ENCODE measurements around the gene VIL1. TPM values are rescaled to one million over a fixed set of nuclear protein-coding genes. Genes with fewer than 3 reads are reported as not detected.
A peak's percentile ranks its signal among the peaks of the same experiment; 100 is the strongest.

Gene VIL1
- total and polyA plus RNA-seq, 2 of the 13 experiments (the other 11 are each of a cell fraction or from before 2014, with no cell fraction given): 287 to 301 TPM

DNA sequence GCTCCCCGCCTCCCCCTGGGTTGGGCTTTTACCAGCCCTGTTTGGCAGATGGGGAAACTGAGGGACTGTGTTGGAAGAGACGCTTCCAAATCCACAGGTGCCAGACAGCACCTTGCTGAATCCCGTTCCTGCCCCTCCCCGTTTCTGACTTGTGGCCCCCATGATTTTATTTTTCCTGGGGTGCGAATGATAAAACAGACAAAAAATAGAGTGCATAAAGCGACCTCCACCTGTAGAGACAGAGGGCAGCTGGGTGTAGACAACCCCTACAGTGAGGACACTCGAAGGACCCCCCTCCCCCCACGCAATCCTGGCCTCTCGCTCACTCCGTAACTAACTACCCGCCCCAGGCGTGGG, 21.5 kb upstream of the VIL1 start (continued):
- TF ChIP-seq, protein P1, sequence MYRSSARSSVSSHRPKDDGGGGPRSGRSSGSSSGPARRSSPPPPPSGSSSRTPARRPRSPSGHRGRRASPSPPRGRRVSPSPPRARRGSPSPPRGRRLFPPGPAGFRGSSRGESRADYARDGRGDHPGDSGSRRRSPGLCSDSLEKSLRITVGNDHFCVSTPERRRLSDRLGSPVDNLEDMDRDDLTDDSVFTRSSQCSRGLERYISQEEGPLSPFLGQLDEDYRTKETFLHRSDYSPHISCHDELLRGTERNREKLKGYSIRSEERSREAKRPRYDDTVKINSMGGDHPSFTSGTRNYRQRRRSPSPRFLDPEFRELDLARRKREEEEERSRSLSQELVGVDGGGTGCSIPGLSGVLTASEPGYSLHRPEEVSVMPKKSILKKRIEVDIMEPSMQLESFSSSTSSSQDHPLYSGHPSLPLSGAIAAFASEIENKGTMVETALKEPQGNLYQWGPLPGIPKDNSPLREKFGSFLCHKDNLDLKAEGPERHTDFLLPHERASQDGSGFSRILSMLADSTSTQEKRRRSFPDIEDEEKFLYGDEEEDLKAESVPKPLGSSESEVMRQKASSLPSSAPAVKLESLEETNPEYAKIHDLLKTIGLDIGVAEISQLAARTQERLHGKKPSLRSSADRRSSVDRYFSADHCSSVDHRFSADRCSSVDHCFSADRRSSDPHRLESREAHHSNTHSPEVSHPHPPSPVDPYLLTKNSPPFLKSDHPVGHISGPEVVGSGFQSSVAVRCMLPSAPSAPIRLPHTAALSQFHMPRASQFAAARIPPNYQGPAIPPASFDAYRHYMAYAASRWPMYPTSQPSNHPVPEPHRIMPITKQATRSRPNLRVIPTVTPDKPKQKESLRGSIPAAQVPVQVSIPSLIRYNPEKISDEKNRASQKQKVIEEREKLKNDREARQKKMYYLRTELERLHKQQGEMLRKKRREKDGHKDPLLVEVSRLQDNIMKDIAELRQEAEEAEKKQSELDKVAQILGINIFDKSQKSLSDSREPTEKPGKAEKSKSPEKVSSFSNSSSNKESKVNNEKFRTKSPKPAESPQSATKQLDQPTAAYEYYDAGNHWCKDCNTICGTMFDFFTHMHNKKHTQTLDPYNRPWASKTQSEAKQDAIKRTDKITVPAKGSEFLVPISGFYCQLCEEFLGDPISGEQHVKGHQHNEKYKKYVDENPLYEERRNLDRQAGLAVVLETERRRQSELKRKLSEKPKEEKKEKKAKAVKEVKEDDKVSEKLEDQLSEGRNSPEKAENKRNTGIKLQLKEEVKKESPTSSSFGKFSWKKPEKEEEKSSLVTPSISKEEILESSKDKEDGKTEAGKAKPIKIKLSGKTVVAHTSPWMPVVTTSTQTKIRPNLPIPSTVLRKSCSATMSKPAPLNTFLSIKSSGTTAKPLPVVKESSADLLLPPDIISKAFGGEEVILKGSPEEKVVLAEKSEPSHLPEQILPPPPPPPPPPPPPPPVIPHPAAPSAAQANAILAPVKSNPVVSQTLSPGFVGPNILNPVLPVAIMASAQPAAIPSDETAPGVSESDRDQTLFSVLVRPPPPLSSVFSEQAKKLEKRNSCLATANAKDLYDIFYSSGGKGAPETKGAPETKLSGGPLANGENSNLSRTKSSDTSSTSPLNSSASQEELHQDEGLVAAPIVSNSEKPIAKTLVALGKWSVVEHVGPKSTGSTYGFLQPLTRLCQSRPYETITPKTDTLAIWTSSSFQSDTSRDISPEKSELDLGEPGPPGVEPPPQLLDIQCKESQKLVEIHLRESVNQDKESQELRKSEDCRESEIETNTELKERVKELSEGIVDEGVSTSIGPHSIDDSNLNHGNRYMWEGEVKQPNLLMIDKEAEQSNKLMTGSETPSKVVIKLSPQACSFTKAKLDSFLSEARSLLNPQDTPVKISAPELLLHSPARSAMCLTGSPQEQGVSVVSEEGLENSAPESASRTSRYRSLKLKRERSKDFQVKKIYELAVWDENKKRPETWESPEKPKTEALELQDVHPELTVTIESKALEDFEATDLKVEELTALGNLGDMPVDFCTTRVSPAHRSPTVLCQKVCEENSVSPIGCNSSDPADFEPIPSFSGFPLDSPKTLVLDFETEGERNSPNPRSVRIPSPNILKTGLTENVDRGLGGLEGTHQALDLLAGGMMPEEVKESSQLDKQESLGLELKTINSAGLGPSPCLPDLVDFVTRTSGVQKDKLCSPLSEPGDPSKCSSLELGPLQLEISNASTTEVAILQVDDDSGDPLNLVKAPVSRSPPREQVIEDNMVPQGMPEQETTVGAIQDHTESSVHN (CRISPR knock-in tag; IDR thresholded peaks at IDR 0.05): no peak
- TF ChIP-seq ZNF674 (CRISPR knock-in tag; IDR thresholded peaks at IDR 0.05; ENCODE audit: low read depth): no peak
- no peak for TF ChIP-seq GATA4 (IDR thresholded peaks at IDR 0.05; ENCODE audit: borderline replicate concordance, low read depth)
- TF ChIP-seq, protein P2, sequence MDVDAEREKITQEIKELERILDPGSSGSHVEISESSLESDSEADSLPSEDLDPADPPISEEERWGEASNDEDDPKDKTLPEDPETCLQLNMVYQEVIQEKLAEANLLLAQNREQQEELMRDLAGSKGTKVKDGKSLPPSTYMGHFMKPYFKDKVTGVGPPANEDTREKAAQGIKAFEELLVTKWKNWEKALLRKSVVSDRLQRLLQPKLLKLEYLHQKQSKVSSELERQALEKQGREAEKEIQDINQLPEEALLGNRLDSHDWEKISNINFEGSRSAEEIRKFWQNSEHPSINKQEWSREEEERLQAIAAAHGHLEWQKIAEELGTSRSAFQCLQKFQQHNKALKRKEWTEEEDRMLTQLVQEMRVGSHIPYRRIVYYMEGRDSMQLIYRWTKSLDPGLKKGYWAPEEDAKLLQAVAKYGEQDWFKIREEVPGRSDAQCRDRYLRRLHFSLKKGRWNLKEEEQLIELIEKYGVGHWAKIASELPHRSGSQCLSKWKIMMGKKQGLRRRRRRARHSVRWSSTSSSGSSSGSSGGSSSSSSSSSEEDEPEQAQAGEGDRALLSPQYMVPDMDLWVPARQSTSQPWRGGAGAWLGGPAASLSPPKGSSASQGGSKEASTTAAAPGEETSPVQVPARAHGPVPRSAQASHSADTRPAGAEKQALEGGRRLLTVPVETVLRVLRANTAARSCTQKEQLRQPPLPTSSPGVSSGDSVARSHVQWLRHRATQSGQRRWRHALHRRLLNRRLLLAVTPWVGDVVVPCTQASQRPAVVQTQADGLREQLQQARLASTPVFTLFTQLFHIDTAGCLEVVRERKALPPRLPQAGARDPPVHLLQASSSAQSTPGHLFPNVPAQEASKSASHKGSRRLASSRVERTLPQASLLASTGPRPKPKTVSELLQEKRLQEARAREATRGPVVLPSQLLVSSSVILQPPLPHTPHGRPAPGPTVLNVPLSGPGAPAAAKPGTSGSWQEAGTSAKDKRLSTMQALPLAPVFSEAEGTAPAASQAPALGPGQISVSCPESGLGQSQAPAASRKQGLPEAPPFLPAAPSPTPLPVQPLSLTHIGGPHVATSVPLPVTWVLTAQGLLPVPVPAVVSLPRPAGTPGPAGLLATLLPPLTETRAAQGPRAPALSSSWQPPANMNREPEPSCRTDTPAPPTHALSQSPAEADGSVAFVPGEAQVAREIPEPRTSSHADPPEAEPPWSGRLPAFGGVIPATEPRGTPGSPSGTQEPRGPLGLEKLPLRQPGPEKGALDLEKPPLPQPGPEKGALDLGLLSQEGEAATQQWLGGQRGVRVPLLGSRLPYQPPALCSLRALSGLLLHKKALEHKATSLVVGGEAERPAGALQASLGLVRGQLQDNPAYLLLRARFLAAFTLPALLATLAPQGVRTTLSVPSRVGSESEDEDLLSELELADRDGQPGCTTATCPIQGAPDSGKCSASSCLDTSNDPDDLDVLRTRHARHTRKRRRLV (CRISPR knock-in tag; IDR thresholded peaks at IDR 0.05): no peak; the same call in 1 of the 2 replicates
- TF ChIP-seq ZC3H4 (CRISPR knock-in tag; IDR thresholded peaks at IDR 0.05; ENCODE audit: borderline replicate concordance): 0 out of 2 replicates have a peak, but pooled peaks have one; percentile 11
- no peak for TF ChIP-seq ZNF678 (CRISPR knock-in tag; IDR thresholded peaks at IDR 0.05)
- TF ChIP-seq ATF1 (CRISPR knock-in tag; IDR thresholded peaks at IDR 0.05): no peak
- no peak for TF ChIP-seq ZNF841 (CRISPR knock-in tag; IDR thresholded peaks at IDR 0.05; ENCODE audit: borderline replicate concordance)
- no peak for TF ChIP-seq SSRP1 (CRISPR knock-in tag; IDR thresholded peaks at IDR 0.05)
- TF ChIP-seq NCOA5 (CRISPR knock-in tag; IDR thresholded peaks at IDR 0.05): no peak
- TF ChIP-seq CBFB (CRISPR knock-in tag; IDR thresholded peaks at IDR 0.05): no peak
- TF ChIP-seq RORA (CRISPR knock-in tag; IDR thresholded peaks at IDR 0.05): no peak
- no peak for TF ChIP-seq NR1H2 (CRISPR knock-in tag; IDR thresholded peaks at IDR 0.05; ENCODE audit: borderline replicate concordance, low read depth)
- TF ChIP-seq ZNF569 (CRISPR knock-in tag; IDR thresholded peaks at IDR 0.05; ENCODE audit: borderline replicate concordance): 0 out of 2 replicates have a peak, but pooled peaks have one; percentile 30
- no peak for TF ChIP-seq DNMT1 (CRISPR knock-in tag; IDR thresholded peaks at IDR 0.05)
- TF ChIP-seq ZNF225 (CRISPR knock-in tag; IDR thresholded peaks at IDR 0.05): no peak
- no peak for TF ChIP-seq ZNF12 (CRISPR knock-in tag; IDR thresholded peaks at IDR 0.05)
- no peak for TF ChIP-seq POLR2G (IDR thresholded peaks at IDR 0.05; ENCODE audit: low read depth, low read length)
- TF ChIP-seq HNF4G (IDR thresholded peaks at IDR 0.05; ENCODE audit: borderline replicate concordance, low read depth, low read length): no peak
- no peak for TF ChIP-seq HNF4G (CRISPR knock-in tag; IDR thresholded peaks at IDR 0.05; ENCODE audit: borderline replicate concordance, low read depth)

All from HepG2 (cell line).